WTC11 (cell line): ENCODE data around the gene SREBF1. TPM values are rescaled to one million over a fixed set of nuclear protein-coding genes. Genes with fewer than 3 reads are reported as not detected.

Source experiments
- ATAC-seq: fragments of 200-7000 bp; cut with Tn5 transposase; 2 replicates; pipeline ENCODE4 v1.10.0; 2021; ENCODE audit warnings: mild to moderate bottlenecking, moderate library complexity
- CTCF ChIA-PET: fragments of 300-600 bp; sonication (Branson Sonifier 250); formaldehyde crosslinking; loops from one replicate; lab custom pipeline; 2021; ENCODE audit warnings: antibody characterized with exemption; lab: Charles Lee
- POLR2A ChIA-PET: fragments of 350-600 bp; sonication (Branson Sonifier 250); formaldehyde crosslinking; loops from one replicate; lab custom pipeline; 2021; ENCODE audit warnings: antibody characterized with exemption; lab: Charles Lee
- DNase-seq: peaks from one replicate; pipeline ENCODE4 v3.0.0; 2021; ENCODE audit warnings: low spot score
- H3K27ac Mint-ChIP-seq: 2 replicates; pipeline ENCODE4 v1.8.0; 2021; ENCODE audit warnings: mixed read lengths
- H3K27me3 Mint-ChIP-seq: 2 replicates; pipeline ENCODE4 v1.8.0; 2021; ENCODE audit warnings: low read depth, mild to moderate bottlenecking, moderate library complexity, mixed read lengths
- H3K36me3 Mint-ChIP-seq: 2 replicates; pipeline ENCODE4 v1.8.0; 2021; ENCODE audit warnings: mixed read lengths
- H3K4me1 Mint-ChIP-seq: 2 replicates; pipeline ENCODE4 v1.8.0; 2022; ENCODE audit warnings: mixed read lengths
- H3K4me3 Mint-ChIP-seq: 2 replicates; pipeline ENCODE4 v1.8.0; 2021; ENCODE audit warnings: mild to moderate bottlenecking, moderate library complexity, mixed read lengths
- H3K9me3 Mint-ChIP-seq: 2 replicates; pipeline ENCODE4 v1.8.0; 2021; ENCODE audit warnings: mixed read lengths
- CREB1 ChIP-seq: sonication (generic); formaldehyde crosslinking; IDR thresholded peaks from 2 replicates; pipeline ENCODE4 v1.8.0; 2023; ENCODE audit warnings: mild to moderate bottlenecking, missing genetic modification reagents
- E2F5 ChIP-seq: sonication (generic); formaldehyde crosslinking; IDR thresholded peaks from 2 replicates; pipeline ENCODE4 v1.8.1; 2022; ENCODE audit warnings: mild to moderate bottlenecking, moderate library complexity, missing genetic modification reagents
- ELF4 ChIP-seq: sonication (generic); formaldehyde crosslinking; IDR thresholded peaks from 2 replicates; pipeline ENCODE4 v1.8.1; 2022; ENCODE audit warnings: low read depth, mild to moderate bottlenecking, moderate library complexity, missing genetic modification reagents
- GRHL2 ChIP-seq: fragments of 250-450 bp; sonication (Bioruptor Pico); IDR thresholded peaks from 2 replicates; pipeline ENCODE4 v1.8.0; 2022; ENCODE audit warnings: mild to moderate bottlenecking, moderate library complexity; ENCODE audit not compliant: insufficient replicate concordance, severe bottlenecking
- JAZF1 ChIP-seq: fragments of 250-450 bp; sonication (Bioruptor Pico); IDR thresholded peaks from 2 replicates; pipeline ENCODE4 v1.9.0; 2021; ENCODE audit warnings: moderate library complexity, mild to moderate bottlenecking, inconsistent platforms
- NFE2L1 ChIP-seq: sonication (generic); formaldehyde crosslinking; IDR thresholded peaks from 2 replicates; pipeline ENCODE4 v1.8.1; 2023; ENCODE audit warnings: missing genetic modification reagents
- OVOL2 ChIP-seq: fragments of 250-450 bp; sonication (Bioruptor Pico); IDR thresholded peaks from 2 replicates; pipeline ENCODE4 v1.9.0; 2021; ENCODE audit warnings: mild to moderate bottlenecking, borderline replicate concordance
- TEAD1 ChIP-seq: sonication (generic); formaldehyde crosslinking; IDR thresholded peaks from 2 replicates; pipeline ENCODE4 v1.8.0; 2022; ENCODE audit warnings: mild to moderate bottlenecking, missing genetic modification reagents
- ZNF138 ChIP-seq: sonication (generic); formaldehyde crosslinking; conservative IDR thresholded peaks from 2 replicates; pipeline ENCODE4 v1.8.1; 2022; ENCODE audit warnings: mild to moderate bottlenecking, moderate library complexity, missing genetic modification reagents
- ZNF263 ChIP-seq: sonication (generic); formaldehyde crosslinking; IDR thresholded peaks from 2 replicates; pipeline ENCODE4 v1.8.1; 2022; ENCODE audit warnings: low read depth, mild to moderate bottlenecking, moderate library complexity, missing genetic modification reagents
- ZNF512 ChIP-seq: sonication (generic); formaldehyde crosslinking; IDR thresholded peaks from 2 replicates; pipeline ENCODE4 v1.8.1; 2022; ENCODE audit warnings: missing genetic modification reagents, borderline replicate concordance
- ZNF532 ChIP-seq: fragments of 250-450 bp; sonication (Bioruptor Pico); IDR thresholded peaks from 2 replicates; pipeline ENCODE4 v1.9.0; 2021; ENCODE audit warnings: mild to moderate bottlenecking, borderline replicate concordance
- ZSCAN18 ChIP-seq: fragments of 250-450 bp; sonication (Bioruptor Pico); IDR thresholded peaks from 2 replicates; pipeline ENCODE4 v2.1.2; 2022; ENCODE audit warnings: mild to moderate bottlenecking, moderate library complexity
- total RNA-seq: library from RNA; stranded (reverse); gene quantifications from 3 replicates; pipeline ENCODE4 v1.2.3, GENCODE V29; 2021
- TF ChIP-seq, protein P1 (sequence below): fragments of 250-450 bp; sonication (Bioruptor Pico); IDR thresholded peaks from 2 replicates; pipeline ENCODE4 v1.8.0; 2021; ENCODE audit warnings: mild to moderate bottlenecking
- TF ChIP-seq, protein P2 (sequence below): sonication (generic); formaldehyde crosslinking; IDR thresholded peaks from 2 replicates; pipeline ENCODE4 v1.8.1; 2023; ENCODE audit warnings: mild to moderate bottlenecking, moderate library complexity, missing genetic modification reagents
- TF ChIP-seq, protein P3 (sequence below): sonication (generic); formaldehyde crosslinking; IDR thresholded peaks from 2 replicates; pipeline ENCODE4 v1.8.0; 2023; ENCODE audit warnings: mild to moderate bottlenecking, missing genetic modification reagents

The SREBF1 gene
- total RNA-seq, 1 experiment from 2014 or later, result 93.7 TPM

- Mint-ChIP-seq H3K27ac (no peak overlapping the region), H3K36me3 (peaks cover 34% of the 10 kb centered on the region), H3K4me3 (no peak overlapping the region), H3K27me3 (no peaks in the 10 kb centered on the region), H3K9me3 (no peaks in the 10 kb centered on the region), H3K4me1 (peaks cover 30% of the 10 kb centered on the region)
- ATAC-seq (no peak), DNase-seq (no peak)
- ChIA-PET CTCF (interaction anchor here (1.0 kb wide), 1 partner anchor 15 kb away, joined by 3 read pairs; no protein-coding TSS in a partner anchor), POLR2A (interaction anchor here (0.5 to 1.5 kb wide), 2 partner anchors 21 to 41 kb away, joined by 3 to 8 read pairs; partner anchors contain the start of gene SREBF1)
- no peak for TF ChIP-seq NFE2L1
- no peak for TF ChIP-seq ZNF138 (CRISPR knock-in tag)
- TF ChIP-seq ZNF512 (CRISPR knock-in tag), result no peak
- TF ChIP-seq ZNF263 (CRISPR knock-in tag), result no peak
- TF ChIP-seq, protein P1, sequence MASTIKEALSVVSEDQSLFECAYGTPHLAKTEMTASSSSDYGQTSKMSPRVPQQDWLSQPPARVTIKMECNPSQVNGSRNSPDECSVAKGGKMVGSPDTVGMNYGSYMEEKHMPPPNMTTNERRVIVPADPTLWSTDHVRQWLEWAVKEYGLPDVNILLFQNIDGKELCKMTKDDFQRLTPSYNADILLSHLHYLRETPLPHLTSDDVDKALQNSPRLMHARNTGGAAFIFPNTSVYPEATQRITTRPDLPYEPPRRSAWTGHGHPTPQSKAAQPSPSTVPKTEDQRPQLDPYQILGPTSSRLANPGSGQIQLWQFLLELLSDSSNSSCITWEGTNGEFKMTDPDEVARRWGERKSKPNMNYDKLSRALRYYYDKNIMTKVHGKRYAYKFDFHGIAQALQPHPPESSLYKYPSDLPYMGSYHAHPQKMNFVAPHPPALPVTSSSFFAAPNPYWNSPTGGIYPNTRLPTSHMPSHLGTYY (CRISPR knock-in tag), result no peak
- no peak for TF ChIP-seq ZSCAN18
- no peak for TF ChIP-seq ZNF532 (CRISPR knock-in tag)
- TF ChIP-seq, protein P2, sequence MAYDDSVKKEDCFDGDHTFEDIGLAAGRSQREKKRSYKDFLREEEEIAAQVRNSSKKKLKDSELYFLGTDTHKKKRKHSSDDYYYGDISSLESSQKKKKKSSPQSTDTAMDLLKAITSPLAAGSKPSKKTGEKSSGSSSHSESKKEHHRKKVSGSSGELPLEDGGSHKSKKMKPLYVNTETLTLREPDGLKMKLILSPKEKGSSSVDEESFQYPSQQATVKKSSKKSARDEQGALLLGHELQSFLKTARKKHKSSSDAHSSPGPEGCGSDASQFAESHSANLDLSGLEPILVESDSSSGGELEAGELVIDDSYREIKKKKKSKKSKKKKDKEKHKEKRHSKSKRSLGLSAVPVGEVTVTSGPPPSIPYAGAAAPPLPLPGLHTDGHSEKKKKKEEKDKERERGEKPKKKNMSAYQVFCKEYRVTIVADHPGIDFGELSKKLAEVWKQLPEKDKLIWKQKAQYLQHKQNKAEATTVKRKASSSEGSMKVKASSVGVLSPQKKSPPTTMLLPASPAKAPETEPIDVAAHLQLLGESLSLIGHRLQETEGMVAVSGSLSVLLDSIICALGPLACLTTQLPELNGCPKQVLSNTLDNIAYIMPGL, result no peak
- no peak for TF ChIP-seq OVOL2 (CRISPR knock-in tag)
- TF ChIP-seq JAZF1 (CRISPR knock-in tag), result no peak
These were observed 21.8 kb downstream of the SREBF1 start for GRCh38 chr17:17815062-17815406.

- TF ChIP-seq E2F5 (CRISPR knock-in tag), result no peak
- TF ChIP-seq CREB1 (CRISPR knock-in tag), result no peak
- TF ChIP-seq GRHL2 (CRISPR knock-in tag), result no peak
- TF ChIP-seq ZNF263 (CRISPR knock-in tag), result no peak
- no peak for TF ChIP-seq TEAD1 (CRISPR knock-in tag)
- no peak for TF ChIP-seq ELF4 (CRISPR knock-in tag)
- TF ChIP-seq, protein P3, sequence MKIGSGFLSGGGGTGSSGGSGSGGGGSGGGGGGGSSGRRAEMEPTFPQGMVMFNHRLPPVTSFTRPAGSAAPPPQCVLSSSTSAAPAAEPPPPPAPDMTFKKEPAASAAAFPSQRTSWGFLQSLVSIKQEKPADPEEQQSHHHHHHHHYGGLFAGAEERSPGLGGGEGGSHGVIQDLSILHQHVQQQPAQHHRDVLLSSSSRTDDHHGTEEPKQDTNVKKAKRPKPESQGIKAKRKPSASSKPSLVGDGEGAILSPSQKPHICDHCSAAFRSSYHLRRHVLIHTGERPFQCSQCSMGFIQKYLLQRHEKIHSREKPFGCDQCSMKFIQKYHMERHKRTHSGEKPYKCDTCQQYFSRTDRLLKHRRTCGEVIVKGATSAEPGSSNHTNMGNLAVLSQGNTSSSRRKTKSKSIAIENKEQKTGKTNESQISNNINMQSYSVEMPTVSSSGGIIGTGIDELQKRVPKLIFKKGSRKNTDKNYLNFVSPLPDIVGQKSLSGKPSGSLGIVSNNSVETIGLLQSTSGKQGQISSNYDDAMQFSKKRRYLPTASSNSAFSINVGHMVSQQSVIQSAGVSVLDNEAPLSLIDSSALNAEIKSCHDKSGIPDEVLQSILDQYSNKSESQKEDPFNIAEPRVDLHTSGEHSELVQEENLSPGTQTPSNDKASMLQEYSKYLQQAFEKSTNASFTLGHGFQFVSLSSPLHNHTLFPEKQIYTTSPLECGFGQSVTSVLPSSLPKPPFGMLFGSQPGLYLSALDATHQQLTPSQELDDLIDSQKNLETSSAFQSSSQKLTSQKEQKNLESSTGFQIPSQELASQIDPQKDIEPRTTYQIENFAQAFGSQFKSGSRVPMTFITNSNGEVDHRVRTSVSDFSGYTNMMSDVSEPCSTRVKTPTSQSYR (CRISPR knock-in tag), result no peak
- no peak for DNase-seq
- peaks cover 26% of the 10 kb centered on the region for H3K4me1 Mint-ChIP-seq
- ChIA-PET CTCF (interaction anchor here (0.8 to 2.0 kb wide), 3 partner anchors 13 to 77 kb away, joined by 3 to 13 read pairs (median 6); no protein-coding TSS in a partner anchor), POLR2A (interaction anchor here (0.5 to 3.6 kb wide), 3 partner anchors 22 to 42 kb away, joined by 3 to 34 read pairs (median 8); partner anchors contain the start of gene SREBF1)
- H3K36me3 Mint-ChIP-seq, result peaks cover 34% of the 10 kb centered on the region
- no peak overlapping the region for H3K27ac Mint-ChIP-seq
- H3K4me3 Mint-ChIP-seq, result no peak overlapping the region
- no peaks in the 10 kb centered on the region for H3K27me3 Mint-ChIP-seq
- H3K9me3 Mint-ChIP-seq, result no peaks in the 10 kb centered on the region
- no peak for ATAC-seq
These were observed 22.4 kb downstream of the SREBF1 start for GRCh38 chr17:17814162-17815061.
